ENCODE results near the gene CES2.
"Not testable (repeated sequence)": the region's sequence is repeated elsewhere in the genome, so short reads cannot be mapped to it uniquely, and the experiment has no call there.

The CES2 gene

DNA sequence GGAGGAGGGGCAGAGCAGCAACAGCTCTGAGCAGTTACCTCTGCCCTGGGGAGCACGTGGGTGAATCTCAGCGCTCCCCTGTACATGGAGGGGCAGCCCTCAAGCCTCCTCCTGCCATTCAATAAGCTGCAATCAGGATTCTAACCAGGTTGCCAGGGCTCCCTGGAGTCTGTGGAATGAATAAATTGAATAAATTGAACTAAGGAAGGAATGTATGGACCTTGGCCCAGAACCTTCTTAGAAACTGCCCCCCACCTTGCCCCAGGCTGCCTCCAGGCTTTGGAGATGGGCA lies 15.1 kb upstream of the CES2 start:
- DNase-seq = no peak

DNA sequence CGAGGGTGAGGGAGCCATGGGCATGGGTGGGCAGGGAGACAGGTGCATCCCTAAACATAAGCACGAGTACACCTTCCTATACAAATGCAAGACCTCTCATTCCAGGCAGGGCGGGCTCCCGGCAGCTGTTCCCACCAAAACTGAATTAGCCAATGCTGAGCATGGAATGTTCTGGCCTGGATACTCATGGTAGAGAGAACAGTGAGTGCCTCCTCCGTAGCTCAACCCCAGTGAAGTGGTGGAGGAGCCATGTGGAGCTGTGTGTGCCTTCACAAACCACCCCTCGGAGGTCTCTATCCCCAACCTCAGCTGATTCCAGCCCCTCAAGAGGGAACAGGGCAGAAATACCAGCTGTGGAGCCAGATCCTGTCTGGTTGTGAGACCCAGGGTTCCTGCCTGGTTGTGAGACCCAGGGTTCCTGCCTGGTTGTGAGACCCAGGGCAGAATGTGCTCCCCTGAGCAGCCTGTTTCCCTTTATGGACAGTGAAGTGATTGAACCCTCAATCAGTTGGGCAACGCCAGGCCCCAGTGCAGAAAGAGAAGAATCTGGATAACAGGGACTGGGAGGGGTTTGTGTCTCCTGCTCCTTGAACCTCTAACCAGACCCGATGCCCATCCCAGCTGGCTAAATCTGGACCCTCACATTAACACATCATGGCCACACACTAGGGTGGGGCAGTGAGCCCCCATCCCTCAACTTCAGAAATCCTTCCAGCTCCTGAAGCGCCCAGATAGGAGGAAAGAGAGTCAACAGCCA lies 14.2 kb upstream of the CES2 start:
- no peak for DNase-seq

DNA sequence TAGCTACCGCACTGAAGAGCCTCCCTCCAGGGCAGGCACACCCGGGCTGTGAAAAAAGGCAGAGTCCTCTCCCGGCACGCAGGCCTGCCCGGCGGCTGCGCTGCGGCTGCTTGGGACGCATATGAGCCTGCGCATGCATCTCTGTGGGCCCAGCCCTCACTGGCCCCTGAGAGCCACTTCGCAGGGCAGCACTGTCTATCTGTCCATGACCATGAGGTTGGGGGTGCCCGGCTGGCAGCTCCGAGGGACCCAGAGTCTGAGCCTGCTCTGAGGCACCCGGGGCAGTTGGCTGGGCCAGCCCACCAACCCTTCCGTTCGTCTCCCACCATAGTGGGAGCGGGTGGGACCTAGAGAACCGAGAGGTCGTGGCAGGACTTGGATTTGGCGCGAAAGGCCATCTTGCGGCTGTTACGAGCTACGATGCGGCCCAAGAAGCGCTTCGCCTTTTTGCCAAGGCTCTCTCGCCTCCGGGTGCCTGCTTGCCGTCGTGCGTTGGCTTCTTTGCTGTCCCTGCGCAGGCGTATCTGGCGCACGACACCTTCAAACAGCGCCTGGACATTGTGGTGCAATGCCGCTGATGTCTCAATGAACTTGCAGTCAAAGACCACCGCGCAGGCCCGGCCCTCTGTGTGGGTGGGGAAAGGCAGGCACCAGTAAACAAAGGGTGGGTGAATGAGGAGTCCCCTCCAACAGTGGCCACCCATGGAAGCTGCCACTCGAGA lies 13.4 kb upstream of the CES2 start:
- DNase-seq = no peak

DNA sequence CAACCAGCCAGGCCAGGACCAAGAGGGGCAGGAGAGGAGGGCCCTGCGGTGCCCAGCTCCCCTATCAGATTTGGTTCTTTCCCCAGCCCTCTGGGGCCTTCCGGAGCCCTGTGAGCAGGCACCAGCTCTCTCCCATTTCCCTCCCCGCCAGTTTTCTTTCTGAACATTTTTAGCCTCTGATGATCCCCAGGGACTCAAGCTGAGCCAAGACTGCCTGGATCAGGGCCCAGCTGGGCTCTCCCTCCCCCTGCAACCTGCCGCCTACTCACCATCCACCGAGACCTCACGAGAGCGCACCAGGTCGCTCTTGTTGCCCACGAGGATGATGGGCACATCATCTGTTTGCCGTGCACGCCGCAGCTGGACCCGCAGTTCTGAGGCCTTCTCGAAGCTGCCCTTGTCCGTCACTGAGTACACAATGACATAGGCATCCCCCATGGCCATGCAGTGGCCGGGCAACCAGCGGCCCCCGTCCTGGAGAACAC lies 12.0 kb upstream of the CES2 start:
- DNase-seq = no peak

DNA sequence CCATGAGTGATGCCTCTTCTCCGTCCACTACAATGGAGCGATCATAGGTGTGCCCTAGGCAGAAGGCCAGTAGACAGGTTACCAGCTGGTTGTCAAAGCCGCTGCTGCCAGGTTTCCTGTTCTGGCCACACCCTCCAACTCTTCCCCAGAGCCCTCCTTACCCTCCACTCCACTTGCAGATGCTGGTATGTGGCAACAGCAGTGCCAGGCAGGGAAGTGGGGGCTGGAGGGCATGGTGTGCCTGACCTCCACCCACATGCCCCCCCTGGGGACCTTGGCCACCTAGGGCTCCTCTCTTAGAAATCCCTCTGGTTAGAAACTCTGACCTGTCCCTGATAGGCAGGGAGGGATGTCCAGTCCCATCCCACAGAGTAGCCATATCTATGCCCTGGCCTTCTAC lies 11.4 kb upstream of the CES2 start:
- DNase-seq = no peak

DNA sequence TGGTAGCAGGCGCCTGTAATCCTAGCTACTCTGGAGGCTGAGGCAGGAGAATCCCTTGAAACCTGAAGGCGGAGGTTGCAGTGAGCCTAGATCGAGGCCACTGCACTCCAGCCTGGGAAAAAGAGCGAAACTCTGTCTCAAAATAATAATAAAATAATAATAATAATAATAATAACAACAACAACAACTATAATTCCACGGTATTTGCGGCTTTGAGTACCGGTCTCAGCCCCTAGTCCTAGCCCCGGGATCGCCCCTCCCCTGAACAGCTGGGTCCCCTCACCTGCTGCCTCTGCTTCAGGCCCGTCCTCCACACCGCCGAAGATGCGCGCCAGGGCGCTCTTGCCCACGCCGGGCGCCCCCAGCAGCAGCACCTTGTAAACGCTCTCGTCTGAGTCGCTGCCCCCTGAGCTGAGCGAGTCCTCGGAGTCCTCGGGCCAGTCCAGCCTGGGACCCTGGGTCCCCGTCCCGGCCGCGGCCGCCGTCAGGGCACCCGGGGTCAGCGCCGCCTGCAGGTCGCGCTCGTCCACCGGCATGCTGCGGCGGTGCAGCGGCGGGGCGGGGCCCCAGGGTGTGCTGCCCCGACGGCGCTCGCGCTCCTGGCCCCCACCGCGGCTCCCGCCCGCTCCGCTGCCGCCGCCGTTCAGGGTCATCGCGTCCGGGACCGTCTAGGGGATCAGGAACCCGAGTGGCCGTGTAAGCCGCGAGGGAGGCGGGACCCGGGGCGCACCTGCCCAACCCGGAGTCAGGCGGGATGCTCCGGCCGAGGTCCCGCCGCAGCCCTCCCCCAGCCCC lies 10.6 kb upstream of the CES2 start:
- no peak for DNase-seq

DNA sequence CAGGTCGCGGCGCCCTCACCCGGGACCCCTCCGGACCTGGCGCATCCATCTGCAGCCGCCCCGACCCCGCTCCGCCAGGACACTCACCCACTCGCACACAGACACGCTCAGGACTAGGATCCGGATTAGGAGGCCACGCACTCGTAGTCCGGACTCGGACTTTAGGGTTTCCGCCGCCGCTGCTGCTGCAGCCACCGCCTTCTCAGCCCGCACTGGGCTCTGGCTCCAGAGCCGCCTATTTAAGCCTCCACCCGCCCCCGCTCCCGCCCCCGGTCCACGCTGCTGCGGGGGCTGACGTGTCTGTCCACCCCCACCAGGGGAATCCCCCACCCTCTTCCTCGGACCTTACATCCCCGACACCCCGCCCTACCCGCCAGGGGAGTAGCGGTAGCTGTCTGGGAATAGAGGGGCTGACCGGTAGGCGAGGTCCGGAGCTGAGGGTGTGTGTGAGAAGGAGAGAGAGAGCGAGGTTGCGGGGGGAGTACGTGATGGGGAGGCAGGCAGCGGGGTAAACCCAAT lies 9.9 kb upstream of the CES2 start, which contains the start of gene RRAD:
Gene RRAD, minus strand, starts transcription at position 214 of the 519 bp plus-strand sequence. CDS start 356 bp downstream, outside the sequence.
- peak; percentile 48 for DNase-seq

DNA sequence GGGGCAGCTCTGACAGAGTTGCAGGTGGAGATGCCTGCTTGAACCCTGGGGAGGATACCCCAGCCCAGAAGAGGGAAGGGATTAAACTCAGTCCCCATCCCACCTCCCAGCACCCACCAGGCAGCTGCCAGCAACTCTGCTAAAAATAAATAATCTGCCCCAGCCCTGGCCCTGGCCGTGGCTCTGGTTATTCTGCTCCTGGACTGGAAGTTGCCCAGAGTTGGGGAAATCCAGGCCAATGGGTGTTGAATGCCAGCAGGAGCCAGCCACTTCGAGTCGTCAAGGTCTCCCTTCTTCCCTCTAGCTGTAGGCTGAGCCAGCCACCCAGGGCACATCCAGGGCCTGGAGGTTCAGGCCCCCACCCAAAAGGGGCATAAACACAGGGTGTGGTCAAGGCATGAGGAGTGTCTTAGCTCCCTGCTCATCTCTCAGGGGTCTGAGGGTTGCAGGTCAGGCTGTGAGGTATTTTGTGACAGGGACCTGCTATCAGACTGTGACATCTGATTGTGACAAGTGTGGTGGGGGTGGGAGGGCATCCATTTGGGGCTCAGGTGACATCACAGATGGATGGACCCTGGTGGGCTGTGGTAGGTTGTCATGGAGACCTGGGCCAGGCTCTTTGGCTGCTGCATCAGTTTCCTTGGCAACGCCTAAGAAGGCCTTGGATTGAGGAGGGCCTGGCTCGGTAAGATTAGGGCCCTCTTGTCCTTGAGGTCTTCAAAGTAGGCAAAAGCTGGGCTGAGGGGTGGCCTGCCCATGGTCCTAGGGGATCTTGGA lies 9.0 kb upstream of the CES2 start:
- no peak for DNase-seq

DNA sequence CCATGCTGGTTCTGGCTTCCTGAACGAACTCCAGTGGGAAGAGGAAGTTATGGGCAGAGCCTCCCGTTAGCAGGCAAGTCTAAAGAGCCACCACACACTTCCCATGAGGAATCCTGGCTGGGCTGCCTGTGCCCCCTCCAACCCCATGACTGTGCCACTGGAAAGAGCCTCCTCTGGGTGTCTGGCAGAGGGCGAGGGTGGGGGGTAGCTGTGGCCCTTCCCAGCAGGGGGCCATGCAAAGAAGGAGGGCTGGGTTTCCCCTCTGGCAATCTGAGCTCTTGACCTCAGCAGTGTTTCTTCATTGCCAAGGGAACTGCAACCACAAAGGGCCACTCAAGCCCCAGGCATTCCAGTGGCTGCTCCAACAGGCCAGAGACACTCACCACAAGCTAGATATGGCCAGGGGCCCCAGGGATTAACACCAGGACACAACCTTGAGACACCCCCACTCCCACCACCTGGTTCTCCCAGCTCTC lies 8.3 kb upstream of the CES2 start:
- peak; percentile 35 for DNase-seq

DNA sequence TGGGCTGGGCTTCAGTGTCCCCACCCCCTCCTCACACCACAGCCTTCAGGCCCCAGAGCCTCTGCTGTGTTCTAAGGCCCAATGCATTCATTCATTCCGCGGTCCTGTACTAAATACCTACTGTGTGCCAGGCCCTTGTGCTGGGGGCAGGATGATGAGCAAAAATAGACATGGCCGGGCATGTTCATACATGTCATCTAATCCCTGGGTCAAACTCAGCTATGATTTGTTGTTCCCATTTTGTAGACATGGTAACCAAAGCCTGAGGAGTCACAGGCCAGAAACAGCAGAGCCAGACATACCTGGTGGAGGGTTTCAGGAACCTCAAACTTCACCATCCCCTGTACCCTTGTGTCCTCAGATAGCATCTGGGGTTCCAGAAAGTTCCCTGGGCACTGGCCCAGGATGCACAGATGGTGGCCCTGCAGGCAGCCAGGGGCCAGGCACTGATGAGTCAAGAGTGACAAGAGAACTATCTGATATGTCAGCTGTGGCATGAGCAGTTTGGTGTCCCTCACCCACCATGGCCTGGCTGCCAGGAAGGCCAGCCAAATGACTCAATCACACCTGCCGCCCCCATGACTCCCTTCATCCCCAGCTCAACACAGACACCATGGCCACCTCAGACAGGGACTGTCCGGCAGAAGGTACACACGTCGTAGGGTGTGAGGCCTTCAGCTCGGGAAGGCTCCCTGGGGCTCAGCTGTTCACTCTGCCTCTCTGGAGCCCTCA lies 7.2 kb upstream of the CES2 start:
- no peak for DNase-seq

DNA sequence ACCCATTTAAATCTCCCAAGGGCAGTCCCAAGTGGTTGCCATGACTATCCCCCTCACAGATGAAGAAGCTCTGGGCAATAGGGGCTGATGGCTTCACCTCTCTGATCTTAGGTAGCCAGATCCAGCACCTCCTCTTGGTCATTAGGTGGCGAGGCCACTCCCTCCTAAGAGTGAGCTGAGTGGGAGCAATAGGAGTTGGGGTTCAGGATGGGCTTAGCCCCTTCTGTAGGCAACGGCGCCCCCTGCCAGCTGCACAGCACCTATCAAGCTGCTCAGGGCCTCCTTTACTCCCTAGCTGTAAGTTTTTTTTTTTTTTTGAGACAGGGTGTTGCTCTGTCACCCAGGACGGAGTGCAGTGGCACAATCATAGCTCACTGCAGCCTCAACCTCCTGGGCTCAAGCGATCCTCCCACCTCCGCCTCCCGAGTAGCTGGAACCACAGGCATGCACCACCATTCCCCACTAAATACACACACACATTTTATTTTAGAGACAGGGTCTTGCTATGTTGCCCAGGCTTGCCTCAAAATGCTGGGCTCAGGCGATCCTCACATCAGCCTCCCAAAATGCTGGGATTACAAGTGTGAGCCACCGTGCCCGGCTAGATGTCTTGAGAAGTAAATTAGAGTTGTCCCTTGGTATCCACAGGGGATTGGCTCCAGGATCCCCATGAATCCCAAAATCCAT lies 6.5 kb upstream of the CES2 start:
- no peak for DNase-seq

DNA sequence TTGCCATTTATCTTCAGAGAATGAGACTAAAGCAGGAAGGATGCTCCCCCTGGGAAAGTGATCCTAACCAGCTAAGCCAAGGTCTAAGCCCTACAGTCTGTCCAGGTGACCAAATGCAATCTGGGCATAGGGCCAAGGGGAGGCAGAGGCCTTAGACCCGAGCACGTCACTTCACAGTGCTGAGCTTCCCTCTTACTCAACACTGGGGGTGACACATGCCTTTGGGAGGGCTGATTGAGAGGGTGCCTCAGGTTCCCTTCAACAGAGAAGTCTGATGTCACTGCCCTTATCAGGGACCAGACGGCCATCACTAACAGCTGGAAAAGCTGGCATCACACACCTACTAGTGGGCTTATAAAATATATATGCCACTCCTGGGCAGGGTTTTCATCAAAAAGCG lies 5.1 kb upstream of the CES2 start:
- no peak for DNase-seq

DNA sequence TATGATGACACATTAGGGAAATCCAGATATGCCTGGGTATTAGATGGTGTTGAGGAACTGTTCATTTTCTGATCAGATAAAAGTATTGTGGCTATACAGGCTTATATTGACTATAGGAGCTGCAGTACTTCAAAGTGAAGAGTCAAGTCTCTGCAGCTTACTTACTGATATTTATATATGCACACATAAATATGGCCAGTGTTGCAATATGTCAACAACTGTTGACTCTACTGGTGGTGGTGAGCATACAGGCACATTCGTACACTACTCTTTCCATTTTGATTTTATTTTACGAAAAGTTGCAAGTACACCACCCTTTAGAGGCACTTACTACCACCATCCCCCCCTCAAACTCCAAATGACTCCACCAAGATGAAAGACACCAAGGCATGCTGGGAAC lies 3.7 kb upstream of the CES2 start:
- DNase-seq = no peak

DNA sequence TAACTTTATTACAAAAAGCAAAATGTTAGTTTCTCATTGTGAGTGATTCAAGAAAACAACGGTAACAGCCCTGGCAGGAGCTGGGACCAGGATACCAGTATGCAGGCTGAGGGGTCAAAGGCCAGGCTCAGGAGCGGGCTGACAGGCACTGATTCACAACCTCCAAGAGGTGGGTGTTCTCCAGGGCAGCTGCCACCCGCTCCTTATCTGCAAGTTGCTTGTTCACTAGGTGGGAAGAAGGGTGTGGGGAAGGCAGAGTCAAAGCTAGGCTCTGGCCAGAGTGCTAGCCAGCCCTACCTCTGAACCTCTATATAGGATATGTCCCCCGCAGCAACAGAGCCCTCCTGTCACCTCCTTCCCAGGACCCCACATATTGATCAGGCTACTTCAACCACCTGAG lies 3.2 kb upstream of the CES2 start:
- no peak for DNase-seq

DNA sequence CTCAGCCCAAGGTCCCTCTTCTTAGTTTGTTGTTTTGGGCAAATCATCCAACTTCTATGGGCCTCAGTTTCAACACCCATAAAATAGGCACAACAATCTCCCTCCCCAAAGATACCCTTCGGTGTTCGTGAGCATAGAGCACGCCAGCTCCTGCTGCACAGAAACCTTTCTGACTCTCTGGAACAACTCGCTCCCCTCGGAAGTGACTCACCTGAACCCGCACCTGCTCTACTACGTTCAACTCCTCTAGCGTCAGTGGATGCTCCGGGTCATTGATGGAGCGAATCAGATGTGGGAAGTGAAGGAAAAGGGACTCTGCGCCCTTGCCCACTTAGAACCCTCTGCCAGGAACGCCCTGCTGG lies 1.6 kb upstream of the CES2 start:
- DNase-seq = peak; percentile 35

DNA sequence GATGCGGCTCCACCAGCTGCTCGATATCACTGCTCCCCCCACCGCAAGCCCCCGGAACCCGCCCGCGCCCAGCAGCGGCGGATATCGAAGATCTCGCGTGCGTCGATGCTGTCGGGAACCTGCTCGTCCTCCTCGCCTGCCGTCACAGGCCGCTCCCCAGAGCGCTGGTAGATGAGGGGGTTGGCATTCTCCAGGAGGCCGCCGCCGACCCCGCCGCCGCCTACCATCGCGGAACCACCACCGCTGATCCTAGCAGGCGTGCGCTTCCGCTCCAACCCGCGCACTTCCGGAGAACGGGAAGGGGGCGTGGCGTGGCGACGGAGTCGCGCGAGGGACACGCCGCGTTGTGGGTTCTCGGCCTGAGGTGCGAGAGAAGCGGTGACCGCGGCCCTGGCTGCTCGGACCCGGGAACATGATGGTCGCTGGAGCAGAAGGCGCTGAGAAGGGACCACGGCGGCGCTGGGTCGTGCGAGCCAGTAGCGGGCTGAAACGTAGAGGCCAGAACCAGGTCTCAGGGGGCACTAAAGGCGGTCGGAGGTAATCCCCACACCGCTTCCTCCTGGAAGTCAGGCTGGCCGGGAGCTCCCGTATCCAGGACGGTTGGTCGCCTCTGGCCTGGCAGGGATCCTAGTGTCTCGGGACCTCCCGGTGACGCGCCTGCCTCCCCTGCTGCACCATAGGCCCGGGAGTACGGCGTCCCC lies 1.0 kb upstream of the CES2 start, which contains the start of gene CIAO2B:
Gene CIAO2B, minus strand, starts transcription at position 265 of the 701 bp plus-strand sequence. Its CDS starts 38 bp downstream, at position 227.
- DNase-seq = peak; percentile 87

DNA sequence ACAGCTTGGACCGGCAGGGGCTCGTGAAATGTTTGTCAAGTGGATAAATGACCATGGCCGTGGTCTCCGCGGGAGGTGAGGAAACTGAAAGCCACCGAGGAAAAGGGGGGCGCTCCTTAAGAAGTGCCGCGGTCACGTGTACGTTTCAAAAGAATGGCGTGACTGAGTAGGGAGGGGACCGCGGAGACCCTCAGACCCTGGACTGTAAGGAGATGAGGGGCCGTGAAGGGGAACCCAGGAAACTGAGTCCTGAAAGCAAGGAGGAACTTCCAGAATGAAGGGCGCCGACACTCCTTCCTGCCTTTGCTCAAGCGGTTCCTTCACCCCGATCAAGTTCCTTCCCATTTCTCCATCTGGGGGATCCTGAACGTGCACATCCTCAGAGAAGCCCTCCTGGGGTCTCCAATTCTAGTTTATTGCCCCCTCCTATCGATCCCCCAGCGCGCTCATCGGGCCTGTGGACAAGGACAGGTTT lies 440 bp upstream of the CES2 start:
- DNase-seq = not testable (repeated sequence)

DNA sequence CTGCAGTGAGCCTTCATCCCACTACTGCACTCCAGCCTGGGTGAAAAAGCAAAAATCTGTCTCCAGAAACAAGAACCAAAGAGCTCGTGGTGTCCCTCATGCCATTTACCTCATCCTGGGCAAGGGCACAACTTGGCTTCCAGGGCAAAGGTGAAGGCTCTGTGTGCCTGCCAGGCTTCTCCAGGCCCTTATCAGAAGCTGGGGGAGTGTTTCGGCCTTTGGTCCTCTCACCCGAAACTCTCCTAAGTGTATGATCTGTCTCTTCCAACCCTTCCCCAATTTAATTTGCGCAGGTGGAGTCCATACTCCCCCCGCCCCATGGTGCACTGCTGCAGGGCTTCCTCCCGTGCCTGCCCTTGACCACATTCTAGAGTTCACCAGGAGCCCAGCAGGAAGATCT lies 1.1 kb downstream of the CES2 start:
- DNase-seq = no peak

DNA sequence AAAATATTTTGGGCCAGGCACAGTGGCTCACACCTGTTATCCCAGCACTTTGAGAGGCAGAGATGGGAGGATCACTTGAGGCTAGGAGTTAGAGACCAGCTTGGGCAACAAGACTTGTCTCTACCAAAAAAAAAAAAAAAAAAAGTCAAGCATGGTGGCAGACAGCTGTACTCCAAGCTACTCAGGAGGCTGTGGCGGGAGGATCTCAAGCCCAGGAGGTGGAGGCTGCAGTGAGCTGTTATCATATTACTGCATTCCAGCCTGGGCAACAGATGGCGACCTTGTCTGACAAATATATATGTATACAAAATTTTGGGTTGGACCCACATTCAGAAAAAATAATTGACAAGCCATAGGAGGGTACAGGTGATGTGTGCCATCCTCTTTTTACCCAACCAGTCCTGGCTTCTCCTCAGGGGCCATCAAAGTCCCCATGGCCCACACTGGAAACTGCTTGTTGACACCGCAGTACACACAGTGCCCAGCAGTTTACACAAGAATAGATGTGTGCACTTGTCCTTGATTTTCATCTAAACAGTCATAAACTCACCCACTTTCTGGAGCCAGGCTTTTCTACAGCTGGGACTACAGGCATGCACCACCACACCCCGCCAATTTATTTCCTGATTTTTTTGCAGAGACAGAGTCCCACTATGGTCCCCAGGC lies 1.7 kb downstream of the CES2 start:
- DNase-seq = no peak

Data from CD4-positive, alpha-beta T cell treated with Interleukin-15 for 1 hour (primary cell).